Liver (tissue), 9 donors: Measurements from ENCODE around the gene EMP3. TPM values are rescaled to one million over a fixed set of nuclear protein-coding genes. Genes with fewer than 3 reads are reported as not detected.

Experiments used
- DNase-seq: peaks from one replicate; pipeline ENCODE4 v3.0.0-alpha.2; 2017; ENCODE audit warnings: low spot score
- H3K27ac ChIP-seq, 2 donors: one replicate each; pipeline ENCODE4 v1.7.0; 2013; ENCODE audit warnings: inconsistent platforms in 2 of 2, low read length in 2 of 2, control low read depth in 1 of 2, low read depth in 1 of 2, mild to moderate bottlenecking in 1 of 2
- H3K27me3 ChIP-seq, 4 donors: one replicate each; pipeline versions ENCODE4 v1.6.1 to v1.7.0; 2013; ENCODE audit warnings: low read length in 3 of 4, inconsistent platforms in 1 of 4, mild to moderate bottlenecking in 1 of 4, moderate library complexity in 1 of 4; ENCODE audit not compliant: control insufficient read depth in 4 of 4, insufficient read depth in 4 of 4
- H3K36me3 ChIP-seq, 4 donors: one replicate each; pipeline versions ENCODE4 v1.6.1 to v1.7.0; 2013; ENCODE audit warnings: low read length in 3 of 4, mild to moderate bottlenecking in 3 of 4, low read depth in 1 of 4, moderate library complexity in 1 of 4; ENCODE audit not compliant: control insufficient read depth in 4 of 4, insufficient read depth in 3 of 4
- H3K4me1 ChIP-seq, 4 donors: one replicate each; pipeline versions ENCODE4 v1.6.1 to v1.7.0; 2013; ENCODE audit warnings: low read length in 3 of 4, mild to moderate bottlenecking in 3 of 4, moderate library complexity in 1 of 4; ENCODE audit not compliant: control insufficient read depth in 4 of 4, insufficient read depth in 4 of 4
- H3K4me3 ChIP-seq, 3 donors: one replicate each; pipeline versions ENCODE4 v1.6.1 to v1.7.0; 2013; ENCODE audit warnings: low read length in 3 of 3, control low read depth in 1 of 3, low read depth in 1 of 3, mild to moderate bottlenecking in 1 of 3
- H3K9ac ChIP-seq, 2 donors: one replicate each; pipeline ENCODE4 v1.7.0; 2013; ENCODE audit warnings: low read length in 2 of 2, mild to moderate bottlenecking in 2 of 2, moderate library complexity in 2 of 2, control low read depth in 1 of 2, low read depth in 1 of 2
- H3K9me3 ChIP-seq, 4 donors: one replicate each; pipeline versions ENCODE4 v1.6.1 to v1.7.0; 2013; ENCODE audit warnings: low read length in 3 of 4; ENCODE audit not compliant: control insufficient read depth in 4 of 4
- ATF3 ChIP-seq: IDR thresholded peaks from 2 replicates; pipeline ENCODE4 v1.6.1; 2016; ENCODE audit warnings: antibody characterized with exemption
- EGR1 ChIP-seq, 2 donors: IDR thresholded peaks; 2 replicates each; pipeline ENCODE4 v1.6.1; 2016 to 2018; ENCODE audit warnings: antibody characterized with exemption in 2 of 2, low read depth in 2 of 2
- FOXA1 ChIP-seq: IDR thresholded peaks from 2 replicates; pipeline ENCODE4 v1.6.1; 2016; ENCODE audit warnings: antibody characterized with exemption
- FOXA2 ChIP-seq: IDR thresholded peaks from 2 replicates; pipeline ENCODE4 v1.6.1; 2016; ENCODE audit warnings: antibody characterized with exemption
- GABPA ChIP-seq, 2 donors: IDR thresholded peaks in 1 of 2; conservative IDR thresholded peaks in 1 of 2; 2 replicates each; pipeline ENCODE4 v1.6.1; 2016; ENCODE audit warnings: antibody characterized with exemption in 2 of 2, mild to moderate bottlenecking in 1 of 2, moderate library complexity in 1 of 2
- HNF4A ChIP-seq, 2 donors: conservative IDR thresholded peaks; 2 replicates each; pipeline ENCODE4 v1.6.1; 2016; ENCODE audit warnings: antibody characterized with exemption in 2 of 2, mild to moderate bottlenecking in 2 of 2
- HNF4G ChIP-seq: IDR thresholded peaks from 2 replicates; pipeline ENCODE4 v1.6.1; 2016; ENCODE audit warnings: antibody characterized with exemption
- JUND ChIP-seq, 2 donors: IDR thresholded peaks; 2 replicates each; pipeline ENCODE4 v1.6.1; 2016; ENCODE audit warnings: antibody characterized with exemption in 2 of 2
- RAD21 ChIP-seq, 2 donors: IDR thresholded peaks; 2 replicates each; pipeline ENCODE4 v1.6.1; 2016; ENCODE audit warnings: antibody characterized with exemption in 2 of 2, mild to moderate bottlenecking in 2 of 2
- RXRA ChIP-seq, 2 donors: IDR thresholded peaks; 2 replicates each; pipeline ENCODE4 v1.6.1; 2017 to 2018; ENCODE audit warnings: antibody characterized with exemption in 2 of 2, mild to moderate bottlenecking in 1 of 2
- SP1 ChIP-seq: IDR thresholded peaks from 2 replicates; pipeline ENCODE4 v1.6.1; 2018; ENCODE audit warnings: antibody characterized with exemption, mild to moderate bottlenecking
- TAF1 ChIP-seq: conservative IDR thresholded peaks from 2 replicates; pipeline ENCODE4 v1.6.1; 2016; ENCODE audit warnings: antibody characterized with exemption, mild to moderate bottlenecking
- YY1 ChIP-seq: IDR thresholded peaks from 2 replicates; pipeline ENCODE4 v1.6.1; 2016; ENCODE audit warnings: antibody characterized with exemption, mild to moderate bottlenecking
- ZBTB33 ChIP-seq: IDR thresholded peaks from 2 replicates; pipeline ENCODE4 v1.6.1; 2016; ENCODE audit warnings: antibody characterized with exemption
- WGBS: extraction: QIAGEN DNeasy Blood & Tissue Kit; methylation state at CpG from one replicate; pipeline ENCODE4 v1.1.7; 2013; 5-methylcytosine and 5-hydroxymethylcytosine counted together
- polyA plus RNA-seq, 2 donors: library from polyadenylated mRNA; stranded (reverse) in 1 of 2; unstranded in 1 of 2; fragments of 200-250 nt in 1 of 2; fragments of >200 nt in 1 of 2; fragmentation: Nextera tagmentation in 1 of 2; extraction: Ambion mirVana in 1 of 2; gene quantifications; one replicate each; pipeline versions ENCODE4 v1.2.1 to v1.2.3, GENCODE V29; 2013 to 2015
- total RNA-seq, 2 donors: library from RNA; depleted of rRNA; stranded (reverse); fragments of >200 nt; gene quantifications; one replicate each; pipeline ENCODE4 v1.2.3, GENCODE V29; 2014
- TF ChIP-seq, protein P1 (sequence below): IDR thresholded peaks from 2 replicates; pipeline ENCODE4 v1.6.1; 2016; ENCODE audit warnings: antibody characterized with exemption
- TF ChIP-seq, protein P2 (sequence below): fragments of 150-350 bp; IDR thresholded peaks from 2 replicates; pipeline ENCODE4 v1.5.1; 2017; ENCODE audit warnings: improper control_type of control experiment, low read depth, low read length; ENCODE audit not compliant: missing input control
- TF ChIP-seq, protein P3 (sequence below): IDR thresholded peaks from 2 replicates; pipeline ENCODE4 v1.6.1; 2016; ENCODE audit warnings: antibody characterized with exemption, mild to moderate bottlenecking
- donor health status: healthy.
- donor health status: healthy.
- donor health status: healthy.
- donor health status: healthy.
- donor health status: healthy.

The EMP3 gene
- total and polyA plus RNA-seq, 4 donors = 4.5 to 16.6 (median 11.7) TPM

GRCh38 chr19:48321372-48321621, 4.1 kb upstream of the EMP3 start:
- Histone ChIP-seq H3K36me3 (no peaks in the 10 kb centered on the region), H3K4me3 (peak overlapping the region; percentile 44 to 70 (median 51)), H3K9me3 (no peaks in the 10 kb centered on the region), H3K27me3 (no peaks in the 10 kb centered on the region), H3K4me1 (peaks cover 3 to 15% (median 5%) of the 10 kb centered on the region in 4 donors), H3K9ac (peak overlapping the region; percentile 72 to 88), H3K27ac (peak overlapping the region; percentile 95 to 99)
- no peak for TF ChIP-seq TAF1
- no peak for TF ChIP-seq FOXA2
- TF ChIP-seq HNF4A (conservative IDR thresholded peaks at IDR 0.05) = no peak
- TF ChIP-seq YY1 = no peak
- TF ChIP-seq SP1 = no peak
- no peak for TF ChIP-seq HNF4G
- TF ChIP-seq, protein P1, sequence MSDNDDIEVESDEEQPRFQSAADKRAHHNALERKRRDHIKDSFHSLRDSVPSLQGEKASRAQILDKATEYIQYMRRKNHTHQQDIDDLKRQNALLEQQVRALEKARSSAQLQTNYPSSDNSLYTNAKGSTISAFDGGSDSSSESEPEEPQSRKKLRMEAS = no peak
- TF ChIP-seq, protein P2, sequence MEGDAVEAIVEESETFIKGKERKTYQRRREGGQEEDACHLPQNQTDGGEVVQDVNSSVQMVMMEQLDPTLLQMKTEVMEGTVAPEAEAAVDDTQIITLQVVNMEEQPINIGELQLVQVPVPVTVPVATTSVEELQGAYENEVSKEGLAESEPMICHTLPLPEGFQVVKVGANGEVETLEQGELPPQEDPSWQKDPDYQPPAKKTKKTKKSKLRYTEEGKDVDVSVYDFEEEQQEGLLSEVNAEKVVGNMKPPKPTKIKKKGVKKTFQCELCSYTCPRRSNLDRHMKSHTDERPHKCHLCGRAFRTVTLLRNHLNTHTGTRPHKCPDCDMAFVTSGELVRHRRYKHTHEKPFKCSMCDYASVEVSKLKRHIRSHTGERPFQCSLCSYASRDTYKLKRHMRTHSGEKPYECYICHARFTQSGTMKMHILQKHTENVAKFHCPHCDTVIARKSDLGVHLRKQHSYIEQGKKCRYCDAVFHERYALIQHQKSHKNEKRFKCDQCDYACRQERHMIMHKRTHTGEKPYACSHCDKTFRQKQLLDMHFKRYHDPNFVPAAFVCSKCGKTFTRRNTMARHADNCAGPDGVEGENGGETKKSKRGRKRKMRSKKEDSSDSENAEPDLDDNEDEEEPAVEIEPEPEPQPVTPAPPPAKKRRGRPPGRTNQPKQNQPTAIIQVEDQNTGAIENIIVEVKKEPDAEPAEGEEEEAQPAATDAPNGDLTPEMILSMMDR = no peak
- no peak for TF ChIP-seq RXRA (IDR thresholded peaks at IDR 0.05)
- no peak for TF ChIP-seq JUND (IDR thresholded peaks at IDR 0.05)
- TF ChIP-seq GABPA (IDR thresholded peaks at IDR 0.05 in 1 of 2, conservative IDR thresholded peaks at IDR 0.05 in 1 of 2) = no peak
- peak; percentile 98 for DNase-seq
- WGBS = 2% methylated on average over 22 of the region's 22 CpGs

GRCh38 chr19:48321622-48322591, 3.4 kb upstream of the EMP3 start:
- WGBS = 4% methylated on average over 63 of the region's 63 CpGs

More at GRCh38 chr19:48321622-48322591, 3.4 kb upstream of the EMP3 start:
- DNase-seq = peak; percentile 99
- Histone ChIP-seq H3K27ac (peak overlapping the region; percentile 95 to 99), H3K36me3 (no peaks in the 10 kb centered on the region), H3K4me3 (peak overlapping the region; percentile 44 to 70 (median 51)), H3K27me3 (no peaks in the 10 kb centered on the region), H3K9ac (peak overlapping the region; percentile 72 to 88), H3K4me1 (peaks cover 3 to 15% (median 5%) of the 10 kb centered on the region in 4 donors), H3K9me3 (no peaks in the 10 kb centered on the region)
- TF ChIP-seq GABPA (IDR thresholded peaks at IDR 0.05 in 1 of 2, conservative IDR thresholded peaks at IDR 0.05 in 1 of 2) = peak in 1 of 2 donors; percentile 78
- TF ChIP-seq RXRA (IDR thresholded peaks at IDR 0.05) = peak in 1 of 2 donors; percentile 16
- TF ChIP-seq ATF3 = no peak
- no peak for TF ChIP-seq HNF4G
- TF ChIP-seq FOXA2 = no peak
- peak; percentile 79 for TF ChIP-seq YY1
- TF ChIP-seq, protein P1 = peak; percentile 60
- no peak for TF ChIP-seq JUND (IDR thresholded peaks at IDR 0.05)
- TF ChIP-seq RAD21 (IDR thresholded peaks at IDR 0.05) = peak in 1 of 2 donors; percentile 34
- no peak for TF ChIP-seq TAF1
- no peak for TF ChIP-seq HNF4A (conservative IDR thresholded peaks at IDR 0.05)
- TF ChIP-seq, protein P3, sequence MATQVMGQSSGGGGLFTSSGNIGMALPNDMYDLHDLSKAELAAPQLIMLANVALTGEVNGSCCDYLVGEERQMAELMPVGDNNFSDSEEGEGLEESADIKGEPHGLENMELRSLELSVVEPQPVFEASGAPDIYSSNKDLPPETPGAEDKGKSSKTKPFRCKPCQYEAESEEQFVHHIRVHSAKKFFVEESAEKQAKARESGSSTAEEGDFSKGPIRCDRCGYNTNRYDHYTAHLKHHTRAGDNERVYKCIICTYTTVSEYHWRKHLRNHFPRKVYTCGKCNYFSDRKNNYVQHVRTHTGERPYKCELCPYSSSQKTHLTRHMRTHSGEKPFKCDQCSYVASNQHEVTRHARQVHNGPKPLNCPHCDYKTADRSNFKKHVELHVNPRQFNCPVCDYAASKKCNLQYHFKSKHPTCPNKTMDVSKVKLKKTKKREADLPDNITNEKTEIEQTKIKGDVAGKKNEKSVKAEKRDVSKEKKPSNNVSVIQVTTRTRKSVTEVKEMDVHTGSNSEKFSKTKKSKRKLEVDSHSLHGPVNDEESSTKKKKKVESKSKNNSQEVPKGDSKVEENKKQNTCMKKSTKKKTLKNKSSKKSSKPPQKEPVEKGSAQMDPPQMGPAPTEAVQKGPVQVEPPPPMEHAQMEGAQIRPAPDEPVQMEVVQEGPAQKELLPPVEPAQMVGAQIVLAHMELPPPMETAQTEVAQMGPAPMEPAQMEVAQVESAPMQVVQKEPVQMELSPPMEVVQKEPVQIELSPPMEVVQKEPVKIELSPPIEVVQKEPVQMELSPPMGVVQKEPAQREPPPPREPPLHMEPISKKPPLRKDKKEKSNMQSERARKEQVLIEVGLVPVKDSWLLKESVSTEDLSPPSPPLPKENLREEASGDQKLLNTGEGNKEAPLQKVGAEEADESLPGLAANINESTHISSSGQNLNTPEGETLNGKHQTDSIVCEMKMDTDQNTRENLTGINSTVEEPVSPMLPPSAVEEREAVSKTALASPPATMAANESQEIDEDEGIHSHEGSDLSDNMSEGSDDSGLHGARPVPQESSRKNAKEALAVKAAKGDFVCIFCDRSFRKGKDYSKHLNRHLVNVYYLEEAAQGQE = no peak
- no peak for TF ChIP-seq FOXA1
- TF ChIP-seq EGR1 (IDR thresholded peaks at IDR 0.05; ENCODE audit: low read depth in 2 of 2) = peak; percentile 75 to 85
- TF ChIP-seq, protein P2 = no peak
- TF ChIP-seq ZBTB33 = no peak
- TF ChIP-seq SP1 = peak; percentile 82
